ENCODE measurements around the gene EIF2S2. TPM values are rescaled to one million over a fixed set of nuclear protein-coding genes. Genes with fewer than 3 reads are reported as not detected.
A peak's percentile ranks its signal among the peaks of the same experiment; 100 is the strongest.

EIF2S2 gene
- total RNA-seq, 6 donors from 2014 or later, result 28.3 to 76.1 (median 50.3) TPM

GRCh38 chr20:34110025-34110744 is 1.9 kb downstream of the EIF2S2 start:
- 75% methylated on average over 10 of the region's 10 CpGs for WGBS, 2 donors
- Histone ChIP-seq H3K4me3 (peak overlapping the region; percentile 1 to 88 (median 70)), H3K27me3 (no peaks in the 10 kb centered on the region), H3K9me3 (no peaks in the 10 kb centered on the region), H3K36me3 (peaks cover 4 to 31% (median 12%) of the 10 kb centered on the region in 4 donors), H3K4me1 (peaks cover 36 to 56% (median 45%) of the 10 kb centered on the region in 4 donors), H3K27ac (peak overlapping the region in 3 of 4 donors; percentile 94 to 96 (median 96))
- ATAC-seq (ENCODE audit: low FRiP score in 2 of 2) (no peak), DNase-seq (no peak)
- no peak for TF ChIP-seq POLR2AphosphoS5 (IDR thresholded peaks at IDR 0.05)
- no peak for TF ChIP-seq CTCF (IDR thresholded peaks at IDR 0.05)
- TF ChIP-seq EP300 (IDR thresholded peaks at IDR 0.05), result no peak
- no peak for TF ChIP-seq POLR2A (IDR thresholded peaks at IDR 0.05)

GRCh38 chr20:34109442-34109841 is 2.6 kb downstream of the EIF2S2 start:
- no peak for ATAC-seq (ENCODE audit: low FRiP score in 2 of 2)
- Histone ChIP-seq H3K9me3 (no peaks in the 10 kb centered on the region), H3K36me3 (peaks cover 7 to 38% (median 19%) of the 10 kb centered on the region in 4 donors), H3K27me3 (no peaks in the 10 kb centered on the region), H3K27ac (no peak overlapping the region), H3K4me3 (no peak overlapping the region), H3K4me1 (peaks cover 36 to 58% (median 48%) of the 10 kb centered on the region in 4 donors)
- no peak for DNase-seq
- no peak for TF ChIP-seq CTCF (IDR thresholded peaks at IDR 0.05)
- no peak for TF ChIP-seq EP300 (IDR thresholded peaks at IDR 0.05)
- TF ChIP-seq POLR2A (IDR thresholded peaks at IDR 0.05), result no peak
- TF ChIP-seq POLR2AphosphoS5 (IDR thresholded peaks at IDR 0.05), result no peak
- 84 to 93% methylated on average over 6 of the region's 6 CpGs for WGBS, 2 donors

GRCh38 chr20:34108616-34109174 is 3.3 kb downstream of the EIF2S2 start:
- TF ChIP-seq EP300 (IDR thresholded peaks at IDR 0.05), result no peak
- TF ChIP-seq POLR2AphosphoS5 (IDR thresholded peaks at IDR 0.05), result no peak
- no peak for TF ChIP-seq CTCF (IDR thresholded peaks at IDR 0.05)
- no peak for TF ChIP-seq POLR2A (IDR thresholded peaks at IDR 0.05)
- WGBS, 2 donors, result 79 to 85% methylated on average over 4 of the region's 4 CpGs
- Histone ChIP-seq H3K27me3 (no peaks in the 10 kb centered on the region), H3K36me3 (peaks cover 7 to 46% (median 26%) of the 10 kb centered on the region in 4 donors), H3K4me3 (no peak overlapping the region), H3K9me3 (no peaks in the 10 kb centered on the region), H3K4me1 (peaks cover 36 to 60% (median 49%) of the 10 kb centered on the region in 4 donors), H3K27ac (no peak overlapping the region)
- ATAC-seq (ENCODE audit: low FRiP score in 2 of 2), result no peak
- no peak for DNase-seq

- WGBS, 2 donors, result 91 to 92% methylated on average over 3 of the region's 3 CpGs
- peaks cover 36 to 60% (median 49%) of the 10 kb centered on the region in 4 donors for H3K4me1 ChIP-seq
- ATAC-seq (ENCODE audit: low FRiP score in 2 of 2) (no peak), DNase-seq (no peak)
- H3K27ac ChIP-seq, result peak overlapping the region in 1 of 4 donors; percentile 20
- TF ChIP-seq CTCF (IDR thresholded peaks at IDR 0.05), result no peak
- no peak for TF ChIP-seq EP300 (IDR thresholded peaks at IDR 0.05)
- TF ChIP-seq POLR2AphosphoS5 (IDR thresholded peaks at IDR 0.05), result no peak
- TF ChIP-seq POLR2A (IDR thresholded peaks at IDR 0.05), result no peak
- H3K4me3 ChIP-seq, result no peak overlapping the region
- peaks cover 19 to 71% (median 47%) of the 10 kb centered on the region in 4 donors for H3K36me3 ChIP-seq
- H3K9me3 ChIP-seq, result no peaks in the 10 kb centered on the region
- no peaks in the 10 kb centered on the region for H3K27me3 ChIP-seq
These were observed 5.9 kb downstream of the EIF2S2 start for GRCh38 chr20:34105978-34106675.
